ENCODE measurements around the gene SMTNL2. TPM values are rescaled to one million over a fixed set of nuclear protein-coding genes. Genes with fewer than 3 reads are reported as not detected.

Gene SMTNL2
- total RNA-seq, 2 experiments from 2014 or later, result not detected

- CTCF ChIA-PET, result no interaction called here
- H3K9me3 ChIP-seq (ENCODE audit: control insufficient read depth in 1 of 2, insufficient read depth in 1 of 2, low read length in 2 of 2), result no peaks in the 10 kb centered on the region
- no peak overlapping the region for H3K4me3 Mint-ChIP-seq
- peaks cover 22 to 29% of the 10 kb centered on the region in 2 experiments for H3K27me3 ChIP-seq (ENCODE audit: control insufficient read depth in 1 of 2, insufficient read depth in 2 of 2, low read length in 2 of 2)
- no peaks in the 10 kb centered on the region for H3K9me3 Mint-ChIP-seq
- H3K27ac ChIP-seq (ENCODE audit: low read depth in 1 of 2, low read length in 2 of 2), result no peak overlapping the region
- H3K36me3 ChIP-seq (ENCODE audit: insufficient read depth, low read length), result no peaks in the 10 kb centered on the region
- ATAC-seq (ENCODE audit: poor library complexity), result no peak
- TF ChIP-seq CTCF (IDR thresholded peaks at IDR 0.05), result no peak
- intact Hi-C loops (cut with DNase I, micrococcal nuclease), result no loop called here
- peaks cover 44% of the 10 kb centered on the region for H3K27me3 Mint-ChIP-seq
- POLR2A ChIA-PET, result no interaction called here
- no peak for DNase-seq
- peaks cover 4% of the 10 kb centered on the region for H3K4me1 Mint-ChIP-seq (ENCODE audit: low read depth)
- no peak overlapping the region for H3K27ac Mint-ChIP-seq
- H3K36me3 Mint-ChIP-seq (ENCODE audit: low read depth), result no peaks in the 10 kb centered on the region
- peaks cover 10% of the 10 kb centered on the region for H3K4me1 ChIP-seq (ENCODE audit: insufficient read depth, low read length)
- no peak overlapping the region for H3K4me3 ChIP-seq (ENCODE audit: low read length)
These were observed 2.9 kb downstream of the SMTNL2 start for GRCh38 chr17:4587195-4587594.

GRCh38 chr17:4587803-4588202, 3.5 kb downstream of the SMTNL2 start:
- Histone ChIP-seq H3K4me1 (ENCODE audit: insufficient read depth, low read length) (peaks cover 10% of the 10 kb centered on the region), H3K27ac (ENCODE audit: low read depth in 1 of 2, low read length in 2 of 2) (no peak overlapping the region), H3K9me3 (ENCODE audit: control insufficient read depth in 1 of 2, insufficient read depth in 1 of 2, low read length in 2 of 2) (no peaks in the 10 kb centered on the region), H3K27me3 (ENCODE audit: control insufficient read depth in 1 of 2, insufficient read depth in 2 of 2, low read length in 2 of 2) (peaks cover 22 to 26% of the 10 kb centered on the region in 2 experiments), H3K36me3 (ENCODE audit: insufficient read depth, low read length) (no peaks in the 10 kb centered on the region), H3K4me3 (ENCODE audit: low read length) (no peak overlapping the region)
- no peak overlapping the region for H3K4me3 Mint-ChIP-seq
- intact Hi-C loops (cut with DNase I, micrococcal nuclease), result no loop called here
- no peak overlapping the region for H3K27ac Mint-ChIP-seq
- DNase-seq (no peak), ATAC-seq (ENCODE audit: poor library complexity) (no peak)
- H3K36me3 Mint-ChIP-seq (ENCODE audit: low read depth), result no peaks in the 10 kb centered on the region
- no peak for TF ChIP-seq CTCF (IDR thresholded peaks at IDR 0.05)
- peaks cover 39% of the 10 kb centered on the region for H3K27me3 Mint-ChIP-seq
- no peaks in the 10 kb centered on the region for H3K9me3 Mint-ChIP-seq
- peaks cover 4% of the 10 kb centered on the region for H3K4me1 Mint-ChIP-seq (ENCODE audit: low read depth)
- CTCF ChIA-PET, result no interaction called here
- POLR2A ChIA-PET, result no interaction called here

DNA sequence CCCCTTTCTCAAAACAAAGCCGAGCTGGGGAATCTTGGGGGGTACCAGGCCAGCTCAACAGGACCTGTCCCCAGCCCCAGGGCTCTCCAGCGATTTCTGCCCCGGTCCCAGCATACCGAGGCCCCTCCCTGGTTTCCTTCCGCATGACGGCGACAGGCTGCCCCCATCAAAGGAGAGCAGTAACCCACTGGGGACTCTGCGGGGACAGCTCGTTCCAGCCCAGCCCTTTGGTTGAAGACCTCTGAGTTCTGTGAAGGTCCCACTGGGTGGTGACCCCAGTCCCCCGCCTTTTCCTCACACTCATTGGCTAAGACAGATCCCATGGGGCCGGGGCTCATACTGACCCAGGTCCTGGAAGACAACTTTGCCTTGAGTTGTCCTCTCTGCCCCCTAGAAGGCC, 4.1 kb downstream of the SMTNL2 start:
- H3K9me3 Mint-ChIP-seq, result no peaks in the 10 kb centered on the region
- H3K9me3 ChIP-seq (ENCODE audit: control insufficient read depth in 1 of 2, insufficient read depth in 1 of 2, low read length in 2 of 2), result no peaks in the 10 kb centered on the region
- ChIA-PET CTCF (no interaction called here), POLR2A (no interaction called here)
- peaks cover 33% of the 10 kb centered on the region for H3K27me3 Mint-ChIP-seq
- H3K27ac ChIP-seq (ENCODE audit: low read depth in 1 of 2, low read length in 2 of 2), result no peak overlapping the region
- H3K36me3 ChIP-seq (ENCODE audit: insufficient read depth, low read length), result no peaks in the 10 kb centered on the region
- H3K4me3 ChIP-seq (ENCODE audit: low read length), result no peak overlapping the region
- peaks cover 4% of the 10 kb centered on the region for H3K4me1 Mint-ChIP-seq (ENCODE audit: low read depth)
- H3K36me3 Mint-ChIP-seq (ENCODE audit: low read depth), result no peaks in the 10 kb centered on the region
- no peak overlapping the region for H3K27ac Mint-ChIP-seq
- ATAC-seq (ENCODE audit: poor library complexity) (no peak), DNase-seq (no peak)
- H3K4me1 ChIP-seq (ENCODE audit: insufficient read depth, low read length), result peaks cover 10% of the 10 kb centered on the region
- H3K27me3 ChIP-seq (ENCODE audit: control insufficient read depth in 1 of 2, insufficient read depth in 2 of 2, low read length in 2 of 2), result peaks cover 18 to 20% of the 10 kb centered on the region in 2 experiments
- H3K4me3 Mint-ChIP-seq, result no peak overlapping the region
- TF ChIP-seq CTCF (IDR thresholded peaks at IDR 0.05), result no peak
- intact Hi-C loops (cut with DNase I, micrococcal nuclease), result no loop called here
